NT2/D1 (cell line): ENCODE measurements around the gene SRSF3.

ENCODE experiments used
- DNase-seq: peaks from one replicate; pipeline ENCODE4 v3.0.0-alpha.2; 2011; ENCODE audit warnings: low read depth, low spot score
- H3K27me3 ChIP-seq: 2 replicates; pipeline ENCODE4 v1.6.0; 2011; ENCODE audit warnings: mild to moderate bottlenecking; ENCODE audit not compliant: insufficient read length, insufficient read depth
- H3K36me3 ChIP-seq: 2 replicates; pipeline ENCODE4 v1.6.1; 2011; ENCODE audit warnings: mild to moderate bottlenecking, low read length, mixed read lengths; ENCODE audit not compliant: insufficient read depth, insufficient read length
- H3K4me1 ChIP-seq: 2 replicates; pipeline ENCODE4 v1.5.1; 2011; ENCODE audit not compliant: insufficient read depth, insufficient read length
- H3K4me3 ChIP-seq: 2 replicates; pipeline ENCODE4 v1.5.1; 2011; ENCODE audit warnings: low read depth; ENCODE audit not compliant: insufficient read length
- H3K9ac ChIP-seq: 2 replicates; pipeline ENCODE4 v1.6.0; 2011; ENCODE audit warnings: low read depth; ENCODE audit not compliant: insufficient read length
- H3K9me3 ChIP-seq: 2 replicates; pipeline ENCODE4 v1.5.1; 2011; ENCODE audit warnings: mild to moderate bottlenecking, low read length; ENCODE audit not compliant: insufficient read depth
- SUZ12 ChIP-seq: IDR thresholded peaks from 2 replicates; pipeline ENCODE4 v1.6.1; 2011; ENCODE audit not compliant: insufficient read length, insufficient read depth; ENCODE audit errors: extremely low read depth
- YY1 ChIP-seq: IDR thresholded peaks from 2 replicates; pipeline ENCODE4 v1.6.1; 2011; ENCODE audit not compliant: insufficient read length, insufficient read depth
- ZNF274 ChIP-seq: IDR thresholded peaks from 2 replicates; pipeline ENCODE4 v1.6.1; 2011; ENCODE audit warnings: mild to moderate bottlenecking, low read depth, low read length

SRSF3 gene

DNA sequence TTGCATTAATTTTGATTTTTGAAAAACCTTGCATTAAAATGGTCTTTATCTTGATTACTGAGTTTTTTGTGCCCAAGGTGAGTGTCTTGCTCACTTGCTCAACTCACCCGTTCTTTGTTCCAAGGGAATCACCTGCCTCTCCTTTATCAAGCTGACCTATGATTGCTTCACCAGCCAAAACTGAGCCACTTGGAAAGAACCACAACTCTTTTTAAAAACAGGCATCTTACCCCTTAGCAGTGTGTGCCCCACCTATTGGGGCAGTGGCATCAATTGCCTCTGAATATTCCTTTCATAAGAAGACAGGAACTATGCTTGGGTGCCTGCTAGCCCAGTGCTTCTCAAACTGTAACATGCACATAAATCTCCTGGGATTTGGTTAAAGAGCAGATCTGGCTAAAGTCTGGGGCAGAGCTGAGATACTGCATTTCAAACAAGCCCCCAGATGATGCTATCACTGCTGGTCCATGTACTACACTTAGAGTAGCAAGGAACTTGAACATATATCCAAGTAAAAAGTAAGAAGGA lies 43.6 kb upstream of the SRSF3 start:
- Histone ChIP-seq H3K4me1 (no peaks in the 10 kb centered on the region), H3K4me3 (no peak overlapping the region), H3K36me3 (no peaks in the 10 kb centered on the region), H3K9me3 (no peaks in the 10 kb centered on the region), H3K27me3 (no peaks in the 10 kb centered on the region), H3K9ac (no peak overlapping the region)
- DNase-seq = no peak
- no peak for TF ChIP-seq YY1
- no peak for TF ChIP-seq SUZ12
- TF ChIP-seq ZNF274 = no peak

DNA sequence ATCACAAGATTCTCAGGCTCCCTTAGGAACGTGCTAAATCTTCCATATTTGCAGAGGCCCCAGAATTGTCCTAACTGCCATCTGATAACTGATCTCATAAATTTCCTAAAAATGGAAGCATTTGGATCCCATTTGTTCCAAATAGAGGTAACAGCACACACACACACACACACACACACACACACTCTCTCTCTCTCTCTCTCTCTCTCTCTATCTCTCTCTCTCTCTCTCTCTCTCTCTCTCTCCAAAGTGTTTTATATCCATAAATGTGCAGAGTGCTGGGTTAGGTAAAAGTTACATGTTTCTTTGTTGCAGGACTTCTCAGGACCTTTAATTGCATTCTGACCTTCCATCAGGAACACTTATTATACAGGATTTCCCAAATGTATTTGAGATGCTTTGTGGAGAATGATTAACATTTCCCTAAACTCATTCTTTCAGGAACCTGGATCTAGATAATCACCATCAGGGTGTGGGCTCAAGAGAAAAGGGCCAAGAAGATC lies 38.4 kb upstream of the SRSF3 start:
- Histone ChIP-seq H3K9me3 (no peaks in the 10 kb centered on the region), H3K9ac (no peak overlapping the region), H3K27me3 (no peaks in the 10 kb centered on the region), H3K4me3 (no peak overlapping the region), H3K36me3 (no peaks in the 10 kb centered on the region), H3K4me1 (no peaks in the 10 kb centered on the region)
- no peak for DNase-seq
- TF ChIP-seq ZNF274 (no peak), SUZ12 (no peak), YY1 (no peak)

GRCh38 chr6:36556281-36556680 lies 37.9 kb upstream of the SRSF3 start:
- Histone ChIP-seq H3K9me3 (no peaks in the 10 kb centered on the region), H3K36me3 (no peaks in the 10 kb centered on the region), H3K4me1 (no peaks in the 10 kb centered on the region), H3K27me3 (no peaks in the 10 kb centered on the region), H3K9ac (no peak overlapping the region), H3K4me3 (no peak overlapping the region)
- DNase-seq = no peak
- TF ChIP-seq YY1 (no peak), ZNF274 (no peak), SUZ12 (no peak)

- no peak for DNase-seq
- Histone ChIP-seq H3K4me3 (no peak overlapping the region), H3K9ac (no peak overlapping the region), H3K36me3 (no peaks in the 10 kb centered on the region), H3K4me1 (no peaks in the 10 kb centered on the region), H3K9me3 (no peaks in the 10 kb centered on the region), H3K27me3 (no peaks in the 10 kb centered on the region)
- TF ChIP-seq ZNF274 (no peak), YY1 (no peak), SUZ12 (no peak)
These were observed 35.0 kb upstream of the SRSF3 start for GRCh38 chr6:36559011-36559793.

DNA sequence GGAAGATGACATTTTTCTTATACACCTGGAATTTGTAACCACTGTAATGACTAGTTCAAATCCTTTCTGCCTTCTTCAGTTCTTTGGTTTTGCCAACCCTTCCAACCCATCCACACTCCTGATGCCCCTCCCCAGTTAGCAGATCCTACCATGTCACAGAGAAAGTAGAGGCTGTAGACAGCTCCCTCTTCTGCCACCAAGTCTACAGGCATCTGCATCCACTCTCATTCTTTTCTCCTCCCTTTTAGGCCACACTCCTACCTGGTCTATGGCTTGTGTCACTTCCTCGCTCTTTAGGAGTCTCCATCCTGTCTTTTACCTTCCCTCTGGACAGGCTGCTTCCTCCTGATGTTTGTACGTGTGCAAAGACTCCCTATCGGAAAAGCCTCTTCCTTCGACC lies 33.3 kb upstream of the SRSF3 start:
- Histone ChIP-seq H3K4me3 (no peak overlapping the region), H3K4me1 (no peaks in the 10 kb centered on the region), H3K9ac (no peak overlapping the region), H3K9me3 (no peaks in the 10 kb centered on the region), H3K36me3 (no peaks in the 10 kb centered on the region), H3K27me3 (no peaks in the 10 kb centered on the region)
- TF ChIP-seq ZNF274 (no peak), YY1 (no peak), SUZ12 (no peak)
- no peak for DNase-seq

GRCh38 chr6:36563237-36563927 lies 30.8 kb upstream of the SRSF3 start:
- Histone ChIP-seq H3K27me3 (no peaks in the 10 kb centered on the region), H3K4me1 (no peaks in the 10 kb centered on the region), H3K36me3 (no peaks in the 10 kb centered on the region), H3K9ac (no peak overlapping the region), H3K4me3 (no peak overlapping the region), H3K9me3 (no peaks in the 10 kb centered on the region)
- TF ChIP-seq YY1 = no peak
- no peak for TF ChIP-seq ZNF274
- TF ChIP-seq SUZ12 = no peak
- no peak for DNase-seq

- H3K27me3 ChIP-seq = no peaks in the 10 kb centered on the region
- H3K9me3 ChIP-seq = no peaks in the 10 kb centered on the region
- H3K9ac ChIP-seq = no peak overlapping the region
- no peak for DNase-seq
- no peaks in the 10 kb centered on the region for H3K36me3 ChIP-seq
- no peak overlapping the region for H3K4me3 ChIP-seq
- TF ChIP-seq SUZ12 = no peak
- no peak for TF ChIP-seq ZNF274
- TF ChIP-seq YY1 = no peak
- H3K4me1 ChIP-seq = no peaks in the 10 kb centered on the region
These were observed 30.3 kb upstream of the SRSF3 start for GRCh38 chr6:36563928-36564284.
